HG03439 (cell line): ENCODE results near the gene ANTKMT.

ENCODE experiments used
- ATAC-seq: cut with Tn5 transposase; IDR thresholded peaks from one replicate; pipeline ENCODE4 v1.9.1; 2021; ENCODE audit warnings: mild to moderate bottlenecking, moderate library complexity; ENCODE audit not compliant: unreplicated experiment

Gene ANTKMT

GRCh38 chr16:726188-726437 lies 5.2 kb downstream of the ANTKMT start:
- ATAC-seq: no peak

GRCh38 chr16:726438-727290 lies 5.7 kb downstream of the ANTKMT start, which contains the start of the genes CCDC78 and HAGHL:
TSS of gene CCDC78 (minus strand) at chr16:726443. CDS start at chr16:726367, 76 bp downstream.
TSS of gene HAGHL (plus strand) at chr16:727106. CDS start at chr16:727510, 404 bp downstream.
- no peak for ATAC-seq

GRCh38 chr16:727291-727977 lies 6.5 kb downstream of the ANTKMT start:
- no peak for ATAC-seq

GRCh38 chr16:728131-728889 lies 7.4 kb downstream of the ANTKMT start:
- ATAC-seq: no peak

GRCh38 chr16:728890-729744 lies 8.2 kb downstream of the ANTKMT start:
- no peak for ATAC-seq

GRCh38 chr16:729768-730665 lies 9.1 kb downstream of the ANTKMT start:
- ATAC-seq: no peak

GRCh38 chr16:730666-731509 lies 9.9 kb downstream of the ANTKMT start:
- no peak for ATAC-seq

GRCh38 chr16:732332-732731 lies 11.4 kb downstream of the ANTKMT start:
- ATAC-seq: no peak

- ATAC-seq: no peak
These were observed 12.0 kb downstream of the ANTKMT start for GRCh38 chr16:732936-733335.

GRCh38 chr16:733382-734207 lies 12.6 kb downstream of the ANTKMT start:
- no peak for ATAC-seq

- ATAC-seq: no peak
These were observed 13.4 kb downstream of the ANTKMT start for GRCh38 chr16:734208-734980.

GRCh38 chr16:734981-735881 lies 14.3 kb downstream of the ANTKMT start:
- ATAC-seq: no peak

GRCh38 chr16:735982-736453 lies 15.1 kb downstream of the ANTKMT start:
- ATAC-seq: peak; percentile 37

- no peak for ATAC-seq
These were observed 16.1 kb downstream of the ANTKMT start for GRCh38 chr16:736936-737481.

- ATAC-seq: no peak
These were observed 18.9 kb downstream of the ANTKMT start for GRCh38 chr16:739560-740458.
